NCI-H2171 treated with DMSO at 0.1 percent for 48 hours (cell line): Measurements from ENCODE around the gene C1orf167.

Source experiments
- DNase-seq: peaks from one replicate; lab custom pipeline; 2025; lab: John Stamatoyannopoulos, UW

Gene C1orf167, protein sequence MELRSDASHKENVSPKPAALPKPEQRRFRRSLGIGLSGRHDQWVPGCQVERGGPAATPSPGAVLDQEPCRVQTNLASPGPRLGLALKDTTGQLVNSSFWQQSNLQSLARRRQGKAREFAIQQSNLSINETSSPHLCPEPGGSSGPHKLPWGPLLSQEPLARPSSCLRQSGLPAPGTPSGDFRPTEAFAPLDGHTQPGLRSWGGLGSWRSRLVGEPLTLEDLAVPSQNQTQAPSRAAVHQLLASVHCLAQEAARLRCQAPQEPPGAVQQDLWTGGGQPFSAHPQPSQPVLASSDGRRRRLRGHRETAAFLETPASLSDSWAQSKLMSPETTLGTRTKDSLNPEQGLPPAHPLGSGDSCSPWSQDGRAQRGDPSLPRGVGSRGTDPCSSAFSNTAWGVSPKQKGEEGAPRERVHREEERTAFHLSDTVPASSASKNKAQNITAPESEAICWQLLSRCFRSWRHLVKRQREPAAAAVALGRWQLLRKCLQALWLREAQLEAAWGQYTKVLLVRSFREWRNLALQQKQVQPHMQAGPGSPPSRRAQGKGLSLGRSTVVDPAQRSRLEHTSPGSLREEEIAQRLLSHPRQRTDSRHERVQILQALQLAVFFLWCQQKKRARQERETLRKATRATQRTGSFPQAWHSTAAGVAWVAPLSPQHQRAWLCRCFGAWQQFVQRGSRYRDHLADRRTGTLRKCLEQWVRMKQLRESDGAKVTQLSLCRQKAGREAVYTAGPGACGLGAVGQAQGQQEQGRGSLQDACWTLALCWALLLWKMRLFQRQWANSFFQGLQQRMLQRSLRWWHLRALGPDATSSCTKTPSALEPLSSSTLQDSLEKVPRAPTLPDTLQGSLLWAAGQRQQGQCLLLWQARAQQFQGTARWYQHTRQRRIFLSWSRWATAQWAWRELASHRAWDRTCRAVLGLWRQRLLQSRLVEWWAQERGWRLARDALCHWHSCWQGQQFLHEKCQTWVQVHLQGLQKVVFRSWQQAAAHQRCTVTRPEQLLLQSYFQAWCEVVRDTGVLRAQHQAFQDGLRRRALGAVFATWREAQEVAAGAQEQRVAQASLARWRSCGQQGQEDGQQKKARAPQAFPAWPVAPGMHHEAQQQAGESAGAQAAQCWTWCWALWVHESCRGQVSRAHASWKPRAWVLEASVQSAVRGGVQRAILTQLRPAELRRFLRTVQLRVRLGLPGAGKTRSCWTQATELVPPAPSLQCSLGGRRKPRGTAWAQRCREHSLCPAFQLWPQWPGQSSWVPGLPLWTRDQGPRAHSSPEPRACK (N-terminal part only)

DNA sequence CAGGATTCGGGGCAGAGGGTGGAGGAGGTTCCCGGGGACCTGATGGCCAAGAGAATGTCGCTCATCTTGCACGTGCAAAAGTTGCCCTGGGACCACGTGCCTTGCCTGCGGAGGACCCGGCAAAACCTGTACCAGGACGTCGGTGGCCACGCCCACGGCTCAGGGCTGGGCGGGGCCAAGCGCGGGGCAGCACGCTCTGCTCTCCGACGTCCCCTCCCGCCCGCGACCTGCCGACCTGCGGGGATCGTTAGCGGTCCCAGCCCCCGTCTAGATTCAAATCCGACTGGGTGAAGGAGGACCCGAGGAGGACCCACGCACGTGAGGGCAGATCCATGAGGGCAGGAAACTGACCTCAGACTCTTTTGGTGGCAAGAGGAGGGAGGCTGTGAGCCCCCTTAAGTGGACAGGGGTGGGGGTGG is at the start of gene C1orf167:
C1orf167 (plus strand) TSS at position 206 of the 419 bp plus-strand sequence. CDS start 2,208 bp downstream, outside the sequence.
- DNase-seq, result no peak

DNA sequence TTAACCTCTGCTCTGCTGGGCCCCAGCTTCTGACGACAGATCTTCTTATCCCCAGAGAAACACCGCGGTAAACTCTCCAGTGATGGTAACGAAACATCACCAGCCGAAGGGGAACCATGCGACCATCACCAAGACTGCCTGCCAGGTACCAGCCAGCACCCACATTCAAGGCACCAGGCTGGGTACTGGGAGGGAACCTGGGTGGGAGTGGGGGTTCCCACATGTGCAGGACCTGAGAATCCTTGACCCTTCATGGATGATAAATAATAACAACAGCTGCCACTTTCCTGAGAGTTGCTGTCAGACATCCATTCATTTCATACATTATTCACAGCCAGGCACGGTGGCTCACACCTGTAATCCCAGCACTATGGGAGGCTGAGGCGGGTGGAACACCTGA is 49.7 kb upstream of the C1orf167 start:
- no peak for DNase-seq

DNA sequence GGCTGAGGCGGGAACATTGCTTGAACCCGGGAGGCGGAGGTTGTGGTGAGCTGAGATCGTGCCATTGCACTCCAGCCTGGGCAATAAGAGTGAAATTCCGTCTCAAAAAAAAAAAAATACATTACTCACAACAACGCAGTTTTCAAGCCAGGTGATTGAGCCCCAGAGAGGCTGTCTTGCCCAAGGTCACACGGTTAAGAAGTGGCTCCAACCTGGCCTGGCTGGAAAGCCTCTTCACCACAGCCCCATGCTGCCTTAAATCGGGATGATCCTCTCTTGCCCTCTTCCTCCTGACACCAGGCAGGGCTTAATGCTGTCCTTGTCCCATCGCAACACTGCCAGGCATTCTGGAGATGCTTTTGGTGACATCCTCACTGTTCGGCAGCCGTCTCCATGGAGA is 48.9 kb upstream of the C1orf167 start:
- no peak for DNase-seq

DNA sequence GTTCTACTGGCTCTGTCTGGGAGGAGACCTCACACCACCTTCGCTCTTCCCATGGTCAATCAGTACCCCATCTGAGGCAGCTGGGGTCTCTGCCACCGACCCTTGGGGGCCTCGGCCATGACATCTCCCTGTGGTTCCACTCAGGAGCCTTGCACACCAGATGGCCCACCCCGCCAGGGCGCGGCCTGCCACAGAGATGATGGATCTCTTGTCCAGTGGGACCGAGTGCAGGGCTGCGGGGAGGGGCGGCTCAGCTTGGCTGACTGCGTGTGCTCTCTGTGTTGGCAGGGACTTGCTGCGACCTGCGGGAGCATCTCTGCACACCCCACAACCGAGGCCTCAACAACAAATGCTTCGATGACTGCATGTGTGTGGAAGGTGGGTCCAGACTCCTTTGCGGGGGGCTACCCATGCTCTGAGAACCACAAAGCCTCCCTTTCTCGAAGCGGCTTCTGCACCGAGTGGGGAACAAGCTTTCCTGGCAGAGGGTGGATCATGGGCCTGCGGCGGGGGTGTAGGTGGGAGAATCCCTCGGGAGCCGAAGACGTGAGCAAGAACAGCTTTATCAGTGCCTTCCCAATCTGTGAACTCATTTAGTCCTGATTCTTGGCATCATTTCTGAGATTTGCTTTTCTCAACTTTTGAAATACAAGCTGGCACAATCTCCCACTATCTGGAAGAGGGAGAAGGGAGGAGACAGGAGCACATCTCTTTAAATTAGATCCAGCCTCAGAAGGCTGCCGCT is 47.0 kb upstream of the C1orf167 start:
- peak; percentile 86 for DNase-seq

DNA sequence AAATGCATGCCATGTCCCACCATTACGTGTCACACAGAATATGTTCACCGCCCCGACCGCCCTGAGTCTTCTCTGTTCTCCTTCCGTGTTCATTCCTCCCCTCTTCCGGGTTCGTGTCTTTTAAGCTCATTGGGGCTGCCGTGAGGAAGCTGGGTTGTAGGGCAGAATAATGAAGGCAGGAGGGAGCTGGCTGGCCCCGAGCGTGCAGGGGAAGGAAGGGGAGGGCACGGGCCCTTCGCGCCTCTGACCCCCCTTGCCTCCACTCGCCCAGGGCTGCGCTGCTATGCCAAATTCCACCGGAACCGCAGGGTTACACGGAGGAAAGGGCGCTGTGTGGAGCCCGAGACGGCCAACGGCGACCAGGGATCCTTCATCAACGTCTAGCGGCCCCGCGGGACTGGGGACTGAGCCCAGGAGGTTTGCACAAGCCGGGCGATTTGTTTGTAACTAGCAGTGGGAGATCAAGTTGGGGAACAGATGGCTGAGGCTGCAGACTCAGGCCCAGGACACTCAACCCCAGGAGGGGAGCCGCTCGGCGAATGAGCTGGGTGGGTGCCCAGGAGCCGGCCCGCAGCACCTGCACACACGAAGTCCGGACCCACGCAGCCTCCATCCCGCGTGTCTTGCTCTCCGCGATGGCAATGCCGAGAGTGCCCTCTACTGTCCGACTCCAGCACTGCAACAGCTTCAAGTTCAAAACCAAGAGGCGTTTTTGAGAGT is 42.5 kb upstream of the C1orf167 start:
- DNase-seq, result peak; percentile 83

DNA sequence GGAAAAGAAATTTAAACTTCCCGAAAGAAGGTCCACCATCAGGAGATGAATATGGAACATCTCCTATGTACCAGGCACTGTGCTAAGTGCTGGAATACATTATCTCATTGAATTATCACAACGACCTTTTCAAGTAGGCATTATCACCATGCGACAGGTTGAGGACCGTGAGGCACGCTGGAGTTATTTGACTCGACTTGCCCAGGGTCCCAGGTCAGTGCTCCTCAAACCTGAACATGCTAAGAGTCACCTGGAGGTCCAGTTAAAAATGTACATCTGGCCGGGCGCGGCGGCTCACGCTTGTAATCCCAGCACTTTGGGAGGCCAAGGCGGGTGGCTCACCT is 42.0 kb upstream of the C1orf167 start:
- no peak for DNase-seq

DNA sequence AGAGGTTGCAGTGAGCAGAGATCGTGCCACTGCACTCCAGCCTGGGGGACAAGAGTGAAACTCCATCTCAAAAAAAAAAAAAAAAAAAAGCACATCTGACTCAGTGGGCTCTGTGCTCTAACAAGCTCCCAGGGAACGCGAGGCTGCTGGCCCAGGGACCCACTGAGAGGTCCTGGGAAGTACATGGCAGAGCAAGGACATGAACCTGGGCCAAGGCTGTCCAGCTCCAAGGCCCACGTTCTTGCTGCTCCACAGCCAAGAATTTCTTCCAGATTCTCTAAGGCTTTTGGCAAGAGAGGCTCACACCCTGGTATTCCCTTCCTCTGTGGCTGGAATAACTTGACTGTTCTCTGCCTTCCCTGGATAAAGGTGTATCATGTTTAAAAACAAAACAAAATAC is 41.5 kb upstream of the C1orf167 start:
- no peak for DNase-seq

DNA sequence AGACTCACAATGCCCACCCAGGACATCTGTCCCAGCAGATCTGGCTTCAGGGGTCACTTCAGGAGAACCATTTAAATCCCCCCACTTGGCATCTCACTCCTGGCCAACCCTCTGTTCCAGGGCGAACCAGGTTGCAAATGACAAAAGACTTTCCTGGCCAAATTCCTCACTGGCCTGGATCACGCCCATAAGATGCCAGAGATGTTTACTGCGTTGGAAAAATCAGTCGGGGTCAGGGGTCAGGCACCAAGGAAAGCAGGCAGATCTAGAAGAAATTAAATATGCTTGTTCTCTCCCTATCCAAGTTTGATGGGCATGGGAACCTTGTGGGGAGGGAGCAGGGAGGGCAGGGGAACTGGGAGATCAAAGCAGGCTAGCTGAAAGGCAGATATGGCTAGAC is 40.7 kb upstream of the C1orf167 start:
- no peak for DNase-seq

DNA sequence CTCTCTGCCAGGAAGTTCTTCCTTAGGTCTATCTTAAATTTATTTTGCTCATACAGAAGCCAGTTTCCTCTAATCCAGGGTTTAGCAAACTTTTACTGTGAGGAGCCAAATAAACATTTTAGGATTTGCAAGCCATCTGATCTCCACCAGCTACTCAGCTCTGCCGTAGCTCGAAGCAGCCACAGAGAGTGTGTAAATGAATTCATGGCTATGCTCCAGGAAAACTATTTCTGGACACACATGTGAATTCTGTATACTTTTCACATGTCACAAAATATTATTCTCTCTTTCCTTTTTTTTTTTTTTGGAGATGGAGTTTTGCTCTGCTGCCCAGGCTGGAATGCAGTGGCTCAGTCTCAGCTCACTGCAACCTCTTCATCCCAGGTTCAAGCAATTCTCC is 39.5 kb upstream of the C1orf167 start:
- DNase-seq, result no peak

DNA sequence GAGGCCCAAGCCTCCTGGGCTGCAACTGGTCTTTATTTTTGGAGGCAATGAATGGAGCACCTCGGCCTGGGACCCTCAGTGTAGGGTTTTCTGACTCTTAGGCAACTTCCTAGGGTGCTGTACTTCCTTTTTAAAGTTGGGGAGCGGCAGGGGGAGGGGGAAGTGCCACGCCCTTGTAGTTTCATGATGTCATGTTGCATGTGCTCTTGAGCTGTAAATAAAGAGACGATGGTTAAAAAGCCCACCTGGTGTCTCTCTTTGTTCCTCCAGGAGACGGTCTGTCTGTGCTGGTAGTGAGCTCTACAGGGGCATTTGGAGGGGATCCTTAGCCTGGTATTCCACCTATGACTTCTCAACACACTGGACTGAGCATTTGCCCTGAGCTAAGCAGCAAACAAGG is 36.4 kb upstream of the C1orf167 start:
- DNase-seq, result no peak

DNA sequence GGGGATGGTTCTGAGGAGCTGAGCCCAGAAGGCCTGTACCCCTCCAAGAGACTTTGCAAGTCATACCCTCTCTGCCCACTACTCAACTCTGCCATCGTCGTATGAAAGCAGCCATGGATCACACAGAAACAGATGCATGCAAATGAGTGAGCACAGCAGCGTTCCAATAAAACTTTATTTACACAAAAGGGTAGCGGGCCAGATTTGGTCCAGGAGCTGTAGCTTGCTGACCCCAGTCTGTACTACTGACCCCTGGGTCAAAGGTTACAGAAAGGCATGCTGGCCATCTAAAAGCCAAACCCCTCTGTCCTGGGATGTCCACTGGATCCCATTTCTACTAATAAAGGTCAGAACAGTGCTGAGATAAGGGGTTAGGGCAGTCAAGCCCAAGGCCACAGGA is 34.9 kb upstream of the C1orf167 start:
- no peak for DNase-seq

DNA sequence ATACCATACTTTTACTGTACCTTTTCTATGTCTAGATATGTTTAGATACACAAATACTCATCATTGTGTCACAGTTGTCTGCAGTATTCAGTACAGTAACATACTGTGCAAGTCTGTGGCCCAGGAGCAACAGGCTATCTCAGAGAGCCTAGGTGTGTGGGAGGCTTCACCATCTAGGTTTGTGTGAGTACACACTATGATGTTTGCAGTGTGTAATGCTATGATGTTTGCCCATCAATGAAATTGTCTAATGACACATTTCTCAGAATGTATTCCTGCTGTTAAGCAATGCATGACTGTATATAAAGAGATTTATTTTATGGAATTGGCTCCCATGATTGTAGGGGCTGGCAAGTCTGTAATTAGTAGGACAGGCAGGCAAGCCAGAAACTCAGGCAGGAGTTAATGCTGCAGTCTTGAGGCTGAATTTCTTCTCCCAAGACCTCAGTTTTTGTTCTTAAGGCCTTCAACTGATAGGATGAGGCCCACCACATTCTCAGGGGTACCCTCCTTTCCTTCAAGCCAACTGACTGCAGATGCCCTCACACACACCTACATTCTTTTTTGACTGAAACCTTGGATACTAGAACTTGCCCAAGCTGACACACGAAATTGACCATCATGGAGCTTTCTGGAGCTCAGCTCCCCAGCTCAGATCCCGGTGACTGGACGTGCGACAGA is 33.7 kb upstream of the C1orf167 start:
- no peak for DNase-seq

DNA sequence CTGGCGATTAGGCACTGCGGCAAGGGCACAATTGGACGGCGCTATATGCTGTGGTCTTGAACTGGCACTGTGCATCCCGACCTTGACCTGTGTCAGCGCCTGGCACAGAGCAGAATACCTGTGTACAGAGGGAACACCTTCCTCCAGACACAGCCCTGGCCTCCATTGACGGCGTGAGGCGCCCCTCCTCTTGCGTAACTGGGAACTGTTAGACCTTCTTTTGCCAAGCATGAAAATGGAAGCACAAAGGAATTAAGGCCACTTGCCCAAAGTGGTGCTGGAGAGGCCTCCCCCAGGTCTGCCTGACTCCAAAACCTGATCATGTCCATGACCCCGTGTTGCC is 32.9 kb upstream of the C1orf167 start:
- DNase-seq, result no peak

DNA sequence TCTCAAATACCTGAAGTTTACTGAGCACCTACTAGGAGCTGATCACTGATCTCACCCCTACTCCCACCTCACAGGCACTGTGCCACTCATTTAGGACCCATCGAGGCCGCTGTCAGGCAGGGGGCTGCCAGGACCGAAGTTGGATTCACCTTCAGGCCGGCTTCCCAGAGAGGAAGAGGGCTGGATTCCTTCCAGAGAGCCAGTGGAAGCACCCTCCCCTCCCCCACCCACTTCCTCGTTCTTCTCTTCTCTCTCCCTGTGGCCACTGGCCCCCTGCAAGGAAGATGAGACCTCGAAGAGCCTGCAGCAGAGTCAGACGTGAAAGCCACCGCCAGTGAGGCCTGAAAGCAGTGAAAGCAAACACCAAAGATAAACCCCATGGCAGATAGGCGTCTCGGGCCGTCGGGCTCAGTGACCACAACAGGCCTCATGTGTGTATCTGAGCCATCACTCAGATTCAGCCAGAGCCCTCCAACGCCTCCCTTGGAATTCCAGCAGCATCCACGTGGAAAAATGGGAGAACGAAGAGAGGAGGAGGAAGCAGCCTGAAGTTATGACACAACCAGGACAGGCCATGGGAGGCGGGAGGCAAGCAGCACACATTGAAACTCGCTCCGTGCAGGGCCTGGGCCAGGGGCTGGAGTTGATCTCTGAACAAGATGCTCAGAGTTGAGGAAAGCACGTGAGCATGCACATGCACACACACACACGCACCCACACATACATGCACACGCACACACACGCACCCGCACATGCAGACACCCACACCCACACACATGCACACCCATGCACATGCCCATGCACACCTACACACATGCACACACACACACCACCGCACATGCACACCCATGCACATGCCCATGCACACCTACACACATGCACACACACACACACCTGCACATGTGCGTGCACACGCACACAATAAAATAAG is 32.2 kb upstream of the C1orf167 start:
- no peak for DNase-seq

DNA sequence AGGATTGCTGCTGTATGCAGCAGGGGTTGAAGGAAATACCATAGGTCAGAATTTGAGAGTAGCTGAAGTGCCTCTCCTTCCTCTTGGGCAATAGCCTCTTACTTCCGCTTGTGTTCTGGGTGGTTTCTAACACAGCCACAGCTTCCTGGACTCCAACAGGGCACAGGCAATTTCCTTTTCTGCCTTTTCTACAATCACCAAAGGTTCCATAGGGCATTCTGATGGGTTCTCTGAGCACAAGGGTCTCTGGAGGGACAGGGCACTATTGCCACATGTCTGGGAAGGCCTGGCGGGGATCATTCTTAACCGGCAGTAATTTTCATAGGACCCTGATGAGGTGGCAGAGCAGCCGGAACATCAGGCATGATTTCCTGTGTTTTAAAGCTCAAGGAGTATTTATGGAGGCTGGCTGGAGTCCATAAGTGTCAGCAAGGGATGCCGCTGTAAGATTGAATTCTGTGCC is 31.5 kb upstream of the C1orf167 start:
- no peak for DNase-seq

DNA sequence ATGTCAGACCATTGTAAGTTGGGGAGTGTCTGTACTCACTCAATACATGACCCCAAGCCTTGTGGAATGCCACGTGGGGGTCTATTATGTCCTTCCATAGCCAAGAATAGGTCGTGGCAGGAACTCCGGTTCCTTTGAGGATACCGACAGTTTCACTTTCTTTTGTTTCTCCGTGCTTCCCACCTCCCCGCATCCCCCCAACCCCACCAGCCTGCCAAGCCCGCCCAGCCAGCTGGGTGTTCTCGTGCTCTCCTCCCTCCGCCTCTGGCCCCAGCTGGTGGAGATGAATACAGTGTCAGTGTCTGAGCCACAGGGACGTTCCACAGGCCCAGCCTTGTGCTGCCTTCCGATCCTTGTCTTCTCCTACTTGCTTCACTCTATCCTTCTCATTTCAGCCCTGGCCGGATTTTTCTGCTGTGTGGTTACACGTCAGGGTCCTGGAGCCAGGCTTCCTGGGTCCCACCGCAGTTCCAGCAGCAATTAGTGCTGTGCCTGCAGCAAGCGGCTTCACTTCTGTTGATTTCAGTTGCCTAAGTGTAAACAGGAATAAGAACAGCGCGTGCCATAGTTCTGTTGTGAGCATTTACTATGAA is 30.2 kb upstream of the C1orf167 start:
- peak; percentile 89 for DNase-seq

DNA sequence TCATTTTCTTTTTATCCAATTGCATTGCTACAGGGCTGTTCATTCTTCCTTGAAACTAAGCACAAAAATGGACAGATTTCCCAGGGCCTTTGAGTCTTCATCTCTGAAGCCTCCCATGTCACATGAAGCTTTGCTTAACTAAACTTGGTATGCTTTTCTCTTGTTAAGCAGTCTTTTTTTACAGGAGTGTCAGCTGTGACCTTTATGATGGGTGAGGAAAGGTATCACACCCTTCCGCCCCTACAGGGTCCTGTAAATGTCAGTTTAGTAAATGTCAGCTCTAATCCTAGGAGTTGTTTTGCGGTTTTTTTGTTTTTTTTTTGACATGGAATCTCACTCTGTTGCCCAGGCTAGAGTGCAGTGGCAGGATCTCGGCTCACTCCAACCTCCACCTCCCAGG is 28.7 kb upstream of the C1orf167 start:
- DNase-seq, result no peak

DNA sequence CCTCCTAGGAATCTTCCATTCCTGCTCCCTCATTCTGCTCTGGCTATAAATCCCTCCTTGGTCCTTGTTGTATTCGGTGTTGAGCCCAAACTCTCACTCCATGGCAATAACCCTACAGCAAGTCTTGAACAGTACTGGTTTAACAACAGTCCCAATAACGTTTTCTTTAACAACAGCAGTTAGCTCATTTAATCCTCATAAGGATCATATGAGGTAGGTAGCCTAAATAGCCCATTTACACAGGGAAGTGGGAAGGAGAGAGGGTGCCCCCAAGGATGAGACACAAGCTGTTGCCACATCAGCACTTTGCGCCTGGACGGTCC is 26.5 kb upstream of the C1orf167 start:
- DNase-seq, result no peak
